IMR-90 (cell line): Measurements from ENCODE around the gene SRSF7. TPM values are rescaled to one million over a fixed set of nuclear protein-coding genes. Genes with fewer than 3 reads are reported as not detected.

Experiments used
- ATAC-seq: fragments of 200-7000 bp; cut with Tn5 transposase; 2 replicates; pipeline ENCODE4 v1.9.1; 2020; ENCODE audit warnings: low read depth, mild to moderate bottlenecking, moderate library complexity
- BruUV-seq: library from RNA; stranded (reverse); fragments of 400-500 nt; replicated peaks from 2 replicates; lab custom pipeline; 2021; lab: Mats Ljungman, UMichigan
- CTCF ChIA-PET: fragments of 300-600 bp; formaldehyde crosslinking; extraction: SDS; loops from one replicate; lab custom pipeline; 2021; ENCODE audit warnings: antibody characterized with exemption; lab: Yijun Ruan, JAX
- POLR2A ChIA-PET: fragments of 300-600 bp; sonication (Branson Sonifier 250); formaldehyde crosslinking; loops from one replicate; lab custom pipeline; 2022; ENCODE audit warnings: antibody characterized with exemption; ENCODE audit not compliant: unreplicated experiment; lab: Charles Lee
- DNase-seq: peaks from one replicate; pipeline ENCODE4 v3.0.0; 2013
- H2AFZ ChIP-seq: replicated peaks from 2 replicates; pipeline ENCODE3; 2013; ENCODE audit warnings: low read length, mild to moderate bottlenecking; ENCODE audit not compliant: poor library complexity
- H2AK5ac ChIP-seq: 2 replicates; pipeline ENCODE4 v1.6.1; 2013; ENCODE audit warnings: low read depth, low read length, inconsistent platforms
- H2AK9ac ChIP-seq: replicated peaks from 2 replicates; pipeline ENCODE3; 2013; ENCODE audit warnings: mild to moderate bottlenecking, low read depth, low read length, moderate library complexity; ENCODE audit not compliant: poor library complexity
- H2BK120ac ChIP-seq: 2 replicates; pipeline ENCODE4 v1.6.1; 2013; ENCODE audit warnings: low read depth, low read length, inconsistent platforms
- H2BK15ac ChIP-seq: 3 replicates; pipeline ENCODE4 v1.6.1; 2013; ENCODE audit warnings: low read depth, low read length, inconsistent platforms
- H2BK20ac ChIP-seq: 2 replicates; pipeline ENCODE4 v1.6.1; 2013; ENCODE audit warnings: low read depth, mild to moderate bottlenecking, inconsistent platforms, low read length, moderate library complexity
- H2BK5ac ChIP-seq: 2 replicates; pipeline ENCODE4 v1.6.1; 2013; ENCODE audit warnings: mild to moderate bottlenecking, low read depth, low read length, inconsistent platforms; ENCODE audit not compliant: poor library complexity, severe bottlenecking
- H3K14ac ChIP-seq: replicated peaks from 2 replicates; pipeline ENCODE4 v1.6.1; 2013; ENCODE audit warnings: low read depth, low read length, inconsistent platforms
- H3K18ac ChIP-seq: 2 replicates; pipeline ENCODE4 v1.6.1; 2013; ENCODE audit warnings: low read depth, low read length, control low read depth
- H3K23ac ChIP-seq: 2 replicates; pipeline ENCODE4 v1.6.1; 2013; ENCODE audit warnings: low read depth, low read length, inconsistent platforms
- H3K27ac ChIP-seq: 2 replicates; pipeline ENCODE4 v1.5.1; 2013; ENCODE audit warnings: mild to moderate bottlenecking, control low read depth, low read length; ENCODE audit not compliant: insufficient read depth
- H3K27me3 ChIP-seq: 2 replicates; pipeline ENCODE4 v1.6.1; 2013; ENCODE audit warnings: low read length; ENCODE audit not compliant: control insufficient read depth, insufficient read depth
- H3K36me3 ChIP-seq: 2 replicates; pipeline ENCODE4 v1.6.1; 2013; ENCODE audit warnings: low read length, mixed read lengths; ENCODE audit not compliant: control insufficient read depth, insufficient read depth
- H3K4ac ChIP-seq: 2 replicates; pipeline ENCODE4 v1.6.1; 2013; ENCODE audit warnings: low read depth, low read length, inconsistent platforms
- H3K4me1 ChIP-seq: 2 replicates; pipeline ENCODE4 v1.6.1; 2013; ENCODE audit warnings: low read length, mixed read lengths; ENCODE audit not compliant: control insufficient read depth, insufficient read depth
- H3K4me2 ChIP-seq: 2 replicates; pipeline ENCODE4 v1.6.1; 2013; ENCODE audit warnings: low read depth, mild to moderate bottlenecking, control low read depth, low read length, moderate library complexity
- H3K4me3 ChIP-seq: 2 replicates; pipeline ENCODE4 v1.5.1; 2013; ENCODE audit warnings: low read depth, mild to moderate bottlenecking, control low read depth, low read length, moderate library complexity; ENCODE audit not compliant: insufficient read depth
- H3K56ac ChIP-seq: 2 replicates; pipeline ENCODE4 v1.6.1; 2013; ENCODE audit warnings: low read length, inconsistent platforms; ENCODE audit not compliant: insufficient read depth; ENCODE audit errors: extremely low read depth
- H3K79me1 ChIP-seq, 2 experiments: 2 replicates each; pipeline ENCODE4 v1.6.1; 2013; ENCODE audit warnings: low read length in 2 of 2, inconsistent platforms in 1 of 2, low read depth in 1 of 2
- H3K9ac ChIP-seq: 2 replicates; pipeline ENCODE4 v1.6.1; 2013; ENCODE audit warnings: low read depth, low read length, control low read depth
- H3K9me1 ChIP-seq: 2 replicates; pipeline ENCODE4 v1.6.1; 2013; ENCODE audit warnings: low read length, inconsistent platforms; ENCODE audit not compliant: insufficient read depth
- H3K9me3 ChIP-seq: 2 replicates; pipeline ENCODE4 v1.6.1; 2013; ENCODE audit warnings: low read length; ENCODE audit not compliant: control insufficient read depth, insufficient read depth
- H4K20me1 ChIP-seq: 2 replicates; pipeline ENCODE4 v1.6.1; 2013; ENCODE audit warnings: low read length, inconsistent platforms; ENCODE audit not compliant: insufficient read depth
- H4K5ac ChIP-seq: 2 replicates; pipeline ENCODE4 v1.6.1; 2013; ENCODE audit warnings: mild to moderate bottlenecking, low read depth, low read length, control low read depth
- H4K8ac ChIP-seq, 2 experiments: 2 replicates each; pipeline ENCODE4 v1.6.1; 2013; ENCODE audit warnings: low read depth in 2 of 2, low read length in 2 of 2, control low read depth in 1 of 2, inconsistent platforms in 1 of 2
- H4K91ac ChIP-seq: 2 replicates; pipeline ENCODE4 v1.6.1; 2013; ENCODE audit warnings: low read depth, low read length, inconsistent platforms; ENCODE audit not compliant: insufficient read depth
- BHLHE40 ChIP-seq: fragments of 150-350 bp; IDR thresholded peaks from 2 replicates; pipeline ENCODE4 v1.6.1; 2016; ENCODE audit warnings: mild to moderate bottlenecking, low read depth, low read length
- CEBPB ChIP-seq: IDR thresholded peaks from 2 replicates; pipeline ENCODE4 v1.6.1; 2012; ENCODE audit warnings: low read depth, low read length, improper control_type of control experiment
- CHD1 ChIP-seq: IDR thresholded peaks from 2 replicates; pipeline ENCODE4 v1.6.1; 2012; ENCODE audit warnings: low read depth, low read length, improper control_type of control experiment
- CTCF ChIP-seq: conservative IDR thresholded peaks from 2 replicates; pipeline ENCODE4 v1.5.1; 2012; ENCODE audit warnings: mild to moderate bottlenecking, low read depth, low read length, improper control_type of control experiment
- ELK1 ChIP-seq: fragments of 150-350 bp; IDR thresholded peaks from 2 replicates; pipeline ENCODE4 v1.6.1; 2016; ENCODE audit warnings: low read depth, mild to moderate bottlenecking, low read length, moderate library complexity, borderline replicate concordance
- FOS ChIP-seq: fragments of 150-350 bp; IDR thresholded peaks from 2 replicates; pipeline ENCODE4 v1.6.1; 2016; ENCODE audit warnings: low read depth, low read length
- MAFK ChIP-seq: IDR thresholded peaks from 2 replicates; pipeline ENCODE4 v1.6.1; 2012; ENCODE audit warnings: low read depth, low read length, improper control_type of control experiment
- MAZ ChIP-seq: IDR thresholded peaks from 2 replicates; pipeline ENCODE4 v1.6.1; 2012; ENCODE audit warnings: low read depth, mild to moderate bottlenecking, low read length, improper control_type of control experiment, moderate library complexity, borderline replicate concordance
- MXI1 ChIP-seq: IDR thresholded peaks from 2 replicates; pipeline ENCODE4 v1.6.1; 2012; ENCODE audit warnings: low read depth, mild to moderate bottlenecking, low read length, moderate library complexity, borderline replicate concordance
- NFE2L2 ChIP-seq: fragments of 150-350 bp; IDR thresholded peaks from 2 replicates; pipeline ENCODE4 v1.6.1; 2016; ENCODE audit warnings: low read depth, mild to moderate bottlenecking, low read length
- POLR2A ChIP-seq: IDR thresholded peaks from 2 replicates; pipeline ENCODE4 v1.6.1; 2012; ENCODE audit warnings: mild to moderate bottlenecking, low read depth, low read length
- RAD21 ChIP-seq: IDR thresholded peaks from 2 replicates; pipeline ENCODE4 v1.6.1; 2012; ENCODE audit warnings: low read length, improper control_type of control experiment
- RCOR1 ChIP-seq: IDR thresholded peaks from 2 replicates; pipeline ENCODE4 v1.6.1; 2012; ENCODE audit warnings: mild to moderate bottlenecking, low read length, improper control_type of control experiment; ENCODE audit not compliant: insufficient replicate concordance
- RFX5 ChIP-seq: IDR thresholded peaks from 2 replicates; pipeline ENCODE4 v1.8.0; 2012; ENCODE audit warnings: low read depth, mild to moderate bottlenecking, low read length, moderate library complexity
- SMC3 ChIP-seq: fragments of 150-350 bp; IDR thresholded peaks from 2 replicates; pipeline ENCODE4 v1.6.1; 2016; ENCODE audit warnings: low read depth, mild to moderate bottlenecking, antibody characterized with exemption, low read length, moderate library complexity
- USF2 ChIP-seq: fragments of 150-350 bp; IDR thresholded peaks from 2 replicates; pipeline ENCODE4 v1.6.1; 2017; ENCODE audit warnings: mild to moderate bottlenecking, antibody characterized with exemption, low read length, low read depth
- dilution Hi-C: fragments of 300-500 bp; cut with HindIII; formaldehyde crosslinking; loops from one replicate; pipeline ENCODE4 v1.14.3; 2018; ENCODE audit warnings: low sequenced_read_pairs; ENCODE audit not compliant: unreplicated experiment
- in situ Hi-C: fragments of 300-500 bp; cut with MboI; formaldehyde crosslinking; loops from 3 replicates; pipeline ENCODE4 v1.14.3; 2019; ENCODE audit warnings: low sequenced_read_pairs, inconsistent platforms, mixed read lengths
- intact Hi-C: fragments of 100-400 bp; cut with micrococcal nuclease; formaldehyde crosslinking; loops from 2 replicates; pipeline ENCODE4 v1.10.0; 2022
- polyA plus RNA-seq, 3 experiments: library from polyadenylated mRNA; depleted of rRNA; stranded (reverse); fragments of >200 nt; gene quantifications; 2 replicates each; pipeline ENCODE4 v1.2.3, GENCODE V29; 2012; ENCODE audit warnings: low replicate concordance in 1 of 3
- total RNA-seq: library from RNA; depleted of rRNA; stranded (reverse); fragments of >200 nt; gene quantifications from 2 replicates; pipeline ENCODE4 v1.2.3, GENCODE V29; 2012

Gene SRSF7
- total and polyA plus RNA-seq, 2 of the 4 experiments (the other 2 are of a cell fraction), result 148 to 191 TPM

- dilution Hi-C loops (no loop called here), in situ Hi-C loops (no loop called here), intact Hi-C loops (no loop called here)
- Histone ChIP-seq H3K56ac (no peak overlapping the region), H3K27me3 (no peaks in the 10 kb centered on the region), H3K9ac (no peak overlapping the region), H3K9me1 (no peaks in the 10 kb centered on the region), H2AK5ac (no peak overlapping the region), H3K18ac (no peak overlapping the region), H3K4me3 (no peak overlapping the region), H3K9me3 (no peaks in the 10 kb centered on the region), H3K36me3 (peaks cover 4% of the 10 kb centered on the region), H3K23ac (no peak overlapping the region), H3K4me1 (peaks cover 3% of the 10 kb centered on the region; the same call in 1 of the 2 replicates), H4K5ac (no peak overlapping the region), H2BK20ac (no peak overlapping the region), H4K20me1 (peaks cover 19% of the 10 kb centered on the region), H2BK5ac (no peak overlapping the region), H2AFZ (no peak overlapping the region), H3K4ac (no peak overlapping the region), H3K79me1 (peaks cover 3 to 17% of the 10 kb centered on the region in 2 experiments; a peak in 2 of 4 replicates), H3K14ac (no peak overlapping the region), H3K27ac (no peak overlapping the region), H2AK9ac (no peak overlapping the region), H4K91ac (no peak overlapping the region), H4K8ac (no peak overlapping the region), H2BK120ac (no peak overlapping the region), H3K4me2 (no peak overlapping the region), H2BK15ac (no peak overlapping the region)
- no peak for TF ChIP-seq POLR2A
- no peak for TF ChIP-seq CHD1
- TF ChIP-seq FOS, result no peak
- TF ChIP-seq BHLHE40, result no peak
- no peak for TF ChIP-seq RAD21
- no peak for TF ChIP-seq USF2
- TF ChIP-seq RCOR1, result no peak
- no peak for TF ChIP-seq CTCF
- no peak for TF ChIP-seq MAZ
- TF ChIP-seq NFE2L2, result no peak
- no peak for TF ChIP-seq CEBPB
- TF ChIP-seq MXI1, result no peak
- TF ChIP-seq MAFK, result no peak
- TF ChIP-seq SMC3, result no peak
- TF ChIP-seq RFX5, result no peak
- no peak for TF ChIP-seq ELK1
- no TSS peak for BruUV-seq
- ATAC-seq (no peak), DNase-seq (no peak)
- ChIA-PET CTCF (interaction anchor here (0.6 kb wide), 1 partner anchor 681 kb away, joined by 7 read pairs; no protein-coding TSS in a partner anchor), POLR2A (no interaction called here)
Measured at GRCh38 chr2:38754049-38754448, 2.9 kb upstream of the SRSF7 start.
